ENCODE data around the gene CSTF2T.

- TF ChIP-seq CTCF (IDR thresholded peaks at IDR 0.05) (no peak), POLR2A (IDR thresholded peaks at IDR 0.05) (no peak), POLR2AphosphoS5 (IDR thresholded peaks at IDR 0.05) (no peak)
Observed at GRCh38 chr10:51696251-51696650, 3.1 kb downstream of the CSTF2T start.
